Heart left ventricle (tissue), 16 donors: ENCODE results near the gene ACVR2B. TPM values are rescaled to one million over a fixed set of nuclear protein-coding genes. Genes with fewer than 3 reads are reported as not detected.
"Not testable (repeated sequence)": the region's sequence is repeated elsewhere in the genome, so short reads cannot be mapped to it uniquely, and the experiment has no call there.

Experiments used
- ATAC-seq, 4 donors: fragments of 200-7000 bp; cut with Tn5 transposase; one replicate each; pipeline ENCODE4 v1.9.1; 2020 to 2022; ENCODE audit warnings: moderate library complexity in 4 of 4, mild to moderate bottlenecking in 3 of 4, moderate number of reproducible peaks in 1 of 4
- DNase-seq, 5 donors: peaks; one replicate each; pipeline ENCODE4 v3.0.0-alpha.2; 2020
- H3K27ac ChIP-seq, 12 donors: fragments of 200-600 bp; sonication (generic) in 4 of 12; one replicate each; pipeline versions ENCODE4 v1.5.0 to v1.8.0; 2016 to 2022; ENCODE audit warnings: mild to moderate bottlenecking in 2 of 12
- H3K27me3 ChIP-seq, 9 donors: fragments of 200-600 bp; sonication (generic) in 2 of 9; one replicate each; pipeline versions ENCODE4 v1.5.1 to v1.8.0; 2016 to 2022; ENCODE audit warnings: mild to moderate bottlenecking in 3 of 9
- H3K36me3 ChIP-seq, 9 donors: fragments of 200-600 bp; sonication (generic) in 2 of 9; one replicate each; pipeline versions ENCODE4 v1.5.0 to v1.8.0; 2018 to 2022; ENCODE audit warnings: mild to moderate bottlenecking in 2 of 9
- H3K4me1 ChIP-seq, 12 donors: fragments of 200-600 bp; sonication (generic) in 4 of 12; one replicate each; pipeline versions ENCODE4 v1.5.0 to v1.8.0; 2016 to 2022; ENCODE audit warnings: mild to moderate bottlenecking in 3 of 12
- H3K4me3 ChIP-seq, 12 donors: fragments of 200-600 bp; sonication (generic) in 4 of 12; one replicate each; pipeline versions ENCODE4 v1.5.0 to v1.8.0; 2017 to 2022; ENCODE audit warnings: mild to moderate bottlenecking in 9 of 12, moderate library complexity in 4 of 12
- H3K9me3 ChIP-seq, 12 donors: fragments of 200-600 bp; sonication (generic) in 4 of 12; one replicate each; pipeline versions ENCODE4 v1.5.0 to v1.8.0; 2016 to 2022; ENCODE audit warnings: mild to moderate bottlenecking in 1 of 12
- POLR2A ChIP-seq, 2 donors: fragments of 450-650 bp; IDR thresholded peaks; one replicate each; pipeline ENCODE4 v1.6.1; 2017; ENCODE audit warnings: antibody characterized with exemption in 2 of 2, mild to moderate bottlenecking in 2 of 2, moderate library complexity in 2 of 2
- WGBS, 4 donors: extraction: QIAGEN DNeasy Blood & Tissue Kit in 2 of 4; methylation state at CpG; one replicate each; pipeline versions ENCODE4 v1.1.5 to v1.1.7; 2013 to 2018; 5-methylcytosine and 5-hydroxymethylcytosine counted together
- intact Hi-C, 10 donors: fragments of 100-400 bp; cut with DNase I; formaldehyde crosslinking; loops; one replicate each; pipeline versions ENCODE4 v1.11.1 to v1.14.2; 2022
- polyA plus RNA-seq, 2 donors: library from polyadenylated mRNA; stranded (reverse); fragments of 200-250 nt; gene quantifications; one replicate each; pipeline ENCODE4 v1.2.3, GENCODE V29; 2013
- total RNA-seq, 9 donors: library from RNA; depleted of rRNA in 2 of 9; stranded (reverse); fragments of >200 nt in 2 of 9; fragmentation: NEBNext Ultra II Directional in 3 of 9; extraction: Animal tissue kit (Norgen Biotek cat#: 25700) in 3 of 9; gene quantifications; one replicate each; pipeline versions ENCODE4 v1.1.0 to v1.2.4, GENCODE V29; 2016 to 2023
- TF ChIP-seq, protein P1 (sequence below), 12 donors: fragments of 200-600 bp; sonication (generic) in 4 of 12; IDR thresholded peaks; one replicate each; pipeline versions ENCODE4 v1.5.0 to v1.8.0; 2018 to 2022; ENCODE audit warnings: antibody characterized with exemption in 12 of 12, mild to moderate bottlenecking in 5 of 12
- donor health status: ischemic (EF 13 %, LVEDD 7.1; RV severe dilation, severe dysfunction).
- donor health status: healthy with polysubstance abuse.
- donor health status: DM: no; HTN: yes; CAD: no.
- donor health status: DM: no; HTN: no; CAD: no.
- donor health status: ischemic (EF 25% LVEDD 6.9; RV normal size, moderate dysfunction).
- donor health status: ischemic (EF 25% LVEDD 5.7; RV mildly dilated, moderate dysfunction).
- donor health status: healthy.
- donor health status: DM: yes; HTN: yes; CAD: no.
- donor health status: ischemic (EF 35%, LVEDD 5.7; RV mildly dilated, moderate dysfunction).
- donor health status: nonischemic (EF 11% LVEDD 7.7; RV severe dilation, severe dysfunction).
- donor health status: DM: yes; HTN: yes; CAD: no.
- donor health status: PGD.
- donor health status: ischemic (EF 29% LVEDD 5.4; RV normal size, mild dysfunction).
- donor health status: nonischemic (EF 23%, LVEDD 6.1; RV moderate dilation, normal function).

Gene ACVR2B
- total and polyA plus RNA-seq, 11 donors, result 1.3 to 12.4 (median 4.8) TPM

- Histone ChIP-seq H3K4me1 (no peaks in the 10 kb centered on the region), H3K4me3 (no peak overlapping the region), H3K27me3 (no peaks in the 10 kb centered on the region), H3K27ac (no peak overlapping the region), H3K9me3 (no peaks in the 10 kb centered on the region), H3K36me3 (no peaks in the 10 kb centered on the region)
- no peak for ATAC-seq
- DNase-seq, result no peak
- TF ChIP-seq, protein P1, sequence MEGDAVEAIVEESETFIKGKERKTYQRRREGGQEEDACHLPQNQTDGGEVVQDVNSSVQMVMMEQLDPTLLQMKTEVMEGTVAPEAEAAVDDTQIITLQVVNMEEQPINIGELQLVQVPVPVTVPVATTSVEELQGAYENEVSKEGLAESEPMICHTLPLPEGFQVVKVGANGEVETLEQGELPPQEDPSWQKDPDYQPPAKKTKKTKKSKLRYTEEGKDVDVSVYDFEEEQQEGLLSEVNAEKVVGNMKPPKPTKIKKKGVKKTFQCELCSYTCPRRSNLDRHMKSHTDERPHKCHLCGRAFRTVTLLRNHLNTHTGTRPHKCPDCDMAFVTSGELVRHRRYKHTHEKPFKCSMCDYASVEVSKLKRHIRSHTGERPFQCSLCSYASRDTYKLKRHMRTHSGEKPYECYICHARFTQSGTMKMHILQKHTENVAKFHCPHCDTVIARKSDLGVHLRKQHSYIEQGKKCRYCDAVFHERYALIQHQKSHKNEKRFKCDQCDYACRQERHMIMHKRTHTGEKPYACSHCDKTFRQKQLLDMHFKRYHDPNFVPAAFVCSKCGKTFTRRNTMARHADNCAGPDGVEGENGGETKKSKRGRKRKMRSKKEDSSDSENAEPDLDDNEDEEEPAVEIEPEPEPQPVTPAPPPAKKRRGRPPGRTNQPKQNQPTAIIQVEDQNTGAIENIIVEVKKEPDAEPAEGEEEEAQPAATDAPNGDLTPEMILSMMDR (IDR thresholded peaks at IDR 0.05), result no peak
- no peak for TF ChIP-seq POLR2A (IDR thresholded peaks at IDR 0.05)
- intact Hi-C loops, result no loop called here
- WGBS, 4 donors, result 75 to 80% (median 77%) methylated on average over 7 of the region's 7 CpGs
Observed at GRCh38 chr3:38421679-38422336, 31.9 kb upstream of the ACVR2B start.

DNA sequence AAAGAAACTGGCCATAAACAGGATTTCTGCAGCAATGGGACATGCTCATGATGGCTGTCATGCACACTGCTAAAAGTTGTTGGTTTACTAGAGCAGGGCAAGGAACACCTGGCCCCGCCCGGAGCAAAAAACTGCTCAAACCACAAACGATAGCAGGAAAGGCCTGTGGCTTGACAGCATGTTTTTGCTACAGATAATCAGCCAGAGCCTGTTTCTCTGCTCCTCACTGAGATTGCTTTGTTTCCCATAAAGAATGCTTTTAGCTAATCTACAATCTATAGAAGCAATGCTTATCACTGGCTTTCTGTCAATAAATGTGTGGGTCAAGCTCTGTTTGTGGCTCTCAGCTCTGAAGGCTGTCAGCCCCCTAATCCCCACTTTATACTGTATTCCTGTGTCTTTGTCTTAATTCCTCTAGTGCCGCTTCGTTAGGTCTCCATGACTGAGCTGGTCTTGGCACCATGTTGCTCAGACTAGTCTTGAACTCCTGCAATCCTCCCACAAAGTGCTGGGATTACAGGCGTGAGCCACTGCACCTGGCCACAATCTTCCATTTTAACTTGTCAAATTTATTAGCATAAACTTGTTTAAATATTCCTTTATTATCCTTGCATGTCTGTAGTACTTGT lies 26.8 kb upstream of the ACVR2B start:
- ATAC-seq, H3K27ac ChIP-seq, H3K4me3 ChIP-seq, H3K4me1 ChIP-seq, H3K36me3 ChIP-seq, H3K9me3 ChIP-seq, intact Hi-C loops, H3K27me3 ChIP-seq, DNase-seq: not testable (repeated sequence)
- WGBS, 4 donors, result 47 to 70% (median 68%) methylated on average over 6 of the region's 6 CpGs

DNA sequence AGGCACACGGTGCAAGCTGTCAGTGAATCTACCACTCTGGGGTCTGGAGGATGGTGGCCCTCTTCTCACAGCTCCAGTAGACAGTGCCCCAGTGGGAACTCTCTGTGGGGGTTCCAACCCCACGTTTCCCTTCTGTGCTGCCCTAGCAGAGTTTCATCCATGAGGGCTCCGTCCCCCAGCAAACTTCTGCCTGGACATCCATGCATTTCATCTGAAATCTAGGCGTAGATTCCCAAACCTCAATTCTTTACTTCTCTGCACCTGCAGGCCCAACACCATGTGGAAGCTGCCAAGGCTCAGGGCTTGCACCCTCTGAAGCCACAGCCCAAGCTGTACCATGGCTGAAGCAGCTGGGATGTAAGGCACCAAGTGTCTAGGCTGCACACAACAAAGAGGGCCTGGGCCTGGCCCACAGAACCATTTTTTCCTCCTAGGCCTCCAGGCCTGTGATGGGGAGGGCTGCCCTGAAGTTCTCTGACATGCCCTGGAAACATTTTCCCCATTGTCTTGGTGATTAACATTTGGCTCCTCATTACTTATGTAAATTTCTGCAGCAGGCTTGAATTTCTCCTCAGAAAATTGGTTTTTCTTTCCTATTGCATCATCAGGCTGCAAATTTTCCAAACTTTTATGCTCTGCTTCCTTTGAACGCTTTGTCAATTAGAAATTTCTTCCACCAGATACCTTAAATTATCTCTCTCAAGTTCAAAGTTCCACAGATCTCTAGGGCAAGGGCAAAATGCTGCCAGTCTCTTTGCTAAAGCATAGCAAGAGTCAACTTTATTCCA lies 20.6 kb upstream of the ACVR2B start:
- ATAC-seq, H3K4me1 ChIP-seq, H3K27me3 ChIP-seq, intact Hi-C loops, H3K36me3 ChIP-seq, DNase-seq, H3K4me3 ChIP-seq, H3K27ac ChIP-seq: not testable (repeated sequence)
- 95 to 98% (median 96%) methylated on average over 4 to 5 of the region's 5 CpGs for WGBS, 4 donors
- H3K9me3 ChIP-seq, result peaks cover 0 to 45% (median 17%) of the 10 kb centered on the region in 12 donors

DNA sequence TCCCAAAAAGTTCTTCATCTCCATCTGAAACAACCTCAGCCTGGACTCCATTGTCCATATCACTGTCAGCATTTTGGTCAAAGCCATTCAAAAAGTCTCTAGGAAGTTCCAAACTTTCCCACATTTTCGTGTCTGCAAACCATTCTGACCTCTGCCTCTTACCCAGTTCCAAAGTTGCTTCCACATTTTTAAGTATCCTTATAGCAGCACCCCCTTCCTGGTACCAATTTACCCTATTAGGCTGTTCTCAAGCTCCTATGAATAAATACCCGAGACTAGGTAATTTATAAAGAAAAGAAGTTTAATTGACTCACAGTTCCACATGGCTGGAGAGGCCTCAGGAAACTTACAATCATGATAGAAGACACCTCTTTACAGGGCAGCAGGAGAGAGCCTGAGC lies 20.0 kb upstream of the ACVR2B start:
- ATAC-seq, intact Hi-C loops, H3K27me3 ChIP-seq, H3K4me3 ChIP-seq, H3K27ac ChIP-seq, H3K36me3 ChIP-seq, DNase-seq: not testable (repeated sequence)
- H3K9me3 ChIP-seq, result peaks cover 0 to 51% (median 20%) of the 10 kb centered on the region in 12 donors
- H3K4me1 ChIP-seq, result peaks cover 0 to 10% (median 0%) of the 10 kb centered on the region in 12 donors
- 72 to 83% (median 74%) methylated on average over 2 of the region's 2 CpGs for whole genome bisulfite sequencing, 4 donors

GRCh38 chr3:38438436-38439069 lies 15.1 kb upstream of the ACVR2B start:
- intact Hi-C loops, H3K27ac ChIP-seq, ATAC-seq, H3K4me3 ChIP-seq, H3K36me3 ChIP-seq, H3K27me3 ChIP-seq: not testable (repeated sequence)
- 70 to 76% (median 73%) methylated on average over 5 of the region's 5 CpGs for WGBS, 4 donors
- DNase-seq, result peak in 2 of 5 donors; percentile 22 to 35
- Histone ChIP-seq H3K4me1 (peaks cover 0 to 13% (median 0%) of the 10 kb centered on the region in 12 donors), H3K9me3 (peaks cover 0 to 50% (median 13%) of the 10 kb centered on the region in 12 donors)

DNA sequence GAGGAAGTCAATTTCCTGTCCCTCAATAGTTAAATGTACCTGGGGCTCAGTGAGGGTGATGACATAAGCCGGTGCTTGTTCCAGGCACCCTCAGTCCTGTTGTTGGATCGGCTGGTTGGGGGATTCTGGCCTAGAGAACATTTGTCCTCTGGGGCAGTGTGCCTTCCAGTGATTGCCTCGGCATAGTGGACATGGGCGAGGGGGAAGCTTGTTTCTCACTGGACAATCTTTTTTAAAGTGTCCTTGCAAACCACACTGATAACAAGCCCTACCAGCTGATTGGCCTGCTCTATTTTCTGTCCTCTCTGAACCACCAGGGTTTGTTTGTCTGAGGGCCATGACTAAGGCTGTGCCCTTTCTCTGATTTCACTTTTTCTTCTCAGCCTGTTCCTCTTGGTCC lies 10.5 kb upstream of the ACVR2B start:
- H3K4me1 ChIP-seq, H3K27ac ChIP-seq, H3K4me3 ChIP-seq, H3K36me3 ChIP-seq, H3K27me3 ChIP-seq, ATAC-seq, DNase-seq: not testable (repeated sequence)
- intact Hi-C loops, result loop anchor here in 1 of 10 donors (10.0 kb wide), 1 partner anchor 48 kb away; no protein-coding TSS in a partner anchor
- peaks cover 0 to 28% (median 12%) of the 10 kb centered on the region in 12 donors for H3K9me3 ChIP-seq
- WGBS, 4 donors, result 42 to 71% (median 58%) methylated on average over 4 of the region's 4 CpGs
